Esophagus squamous epithelium (tissue), 5 donors: ENCODE data around the gene RAB27B. TPM values are rescaled to one million over a fixed set of nuclear protein-coding genes. Genes with fewer than 3 reads are reported as not detected.

ENCODE experiments used
- DNase-seq: peaks from one replicate; lab custom pipeline; 2025; lab: John Stamatoyannopoulos, UW
- H3K27ac ChIP-seq, 4 donors: fragments of 200-600 bp; sonication (generic); one replicate each; pipeline ENCODE4 v1.5.1; 2016 to 2019; ENCODE audit warnings: mild to moderate bottlenecking in 1 of 4
- H3K27me3 ChIP-seq, 4 donors: fragments of 200-600 bp; sonication (generic); 1 replicate in 3 of 4; 2 replicates in 1 of 4; pipeline versions ENCODE4 v1.5.1 to v1.6.0; 2017 to 2021; ENCODE audit warnings: antibody characterized with exemption in 1 of 4
- H3K36me3 ChIP-seq, 3 donors: fragments of 200-600 bp; sonication (generic); one replicate each; pipeline ENCODE4 v1.5.1; 2016 to 2019
- H3K4me1 ChIP-seq, 3 donors: fragments of 200-600 bp; sonication (generic); one replicate each; pipeline ENCODE4 v1.5.1; 2017 to 2019
- H3K4me3 ChIP-seq, 4 donors: fragments of 200-600 bp; sonication (generic); 1 replicate in 3 of 4; 2 replicates in 1 of 4; pipeline ENCODE4 v1.5.1; 2016 to 2019; ENCODE audit warnings: mild to moderate bottlenecking in 2 of 4, moderate library complexity in 1 of 4
- H3K9me3 ChIP-seq, 3 donors: fragments of 200-600 bp; sonication (generic); one replicate each; pipeline ENCODE4 v1.5.1; 2016 to 2019
- CTCF ChIP-seq, 6 experiments: fragments of 450-650 bp in 4 of 6; fragments of 200-600 bp in 2 of 6; sonication (generic) in 2 of 6; IDR thresholded peaks; one replicate each; pipeline ENCODE4 v1.5.1; 2016 to 2019; ENCODE audit warnings: antibody characterized with exemption in 6 of 6, mild to moderate bottlenecking in 4 of 6, moderate library complexity in 4 of 6
- POLR2A ChIP-seq, 4 donors: fragments of 450-650 bp; IDR thresholded peaks; one replicate each; pipeline ENCODE4 v1.6.1; 2017; ENCODE audit warnings: antibody characterized with exemption in 4 of 4, mild to moderate bottlenecking in 4 of 4, moderate library complexity in 3 of 4
- WGBS, 2 donors: methylation state at CpG; one replicate each; pipeline ENCODE4 v1.1.5; 2018; 5-methylcytosine and 5-hydroxymethylcytosine counted together
- intact Hi-C: fragments of 100-400 bp; cut with DNase I; formaldehyde crosslinking; loops from one replicate; pipeline ENCODE4 v1.15.0; 2022
- total RNA-seq, 4 donors: library from RNA; depleted of rRNA; stranded (reverse); fragments of >200 nt; gene quantifications; one replicate each; pipeline ENCODE4 v1.1.0, GENCODE V29; 2016
- donor health status: DM: yes; HTN: yes; CAD: no.

The RAB27B gene
- total RNA-seq, 4 donors from 2014 or later, result 17.5 to 35.9 (median 32.1) TPM

- H3K4me1 ChIP-seq, result no peaks in the 10 kb centered on the region
- H3K9me3 ChIP-seq, result no peaks in the 10 kb centered on the region
- TF ChIP-seq POLR2A (IDR thresholded peaks at IDR 0.05) (no peak), CTCF (IDR thresholded peaks at IDR 0.05) (no peak)
- no peaks in the 10 kb centered on the region for H3K36me3 ChIP-seq
- intact Hi-C loops, result no loop called here
- H3K27me3 ChIP-seq, result no peaks in the 10 kb centered on the region
- H3K4me3 ChIP-seq, result no peak overlapping the region
- H3K27ac ChIP-seq, result no peak overlapping the region
- 62 to 88% methylated on average over 5 to 6 of the region's 6 CpGs for WGBS, 2 donors
- no peak for DNase-seq
Measured at GRCh38 chr18:54906331-54907185, 78.3 kb downstream of the RAB27B start.

- no peaks in the 10 kb centered on the region for H3K27me3 ChIP-seq
- 83% methylated on average over 4 to 9 of the region's 11 CpGs for WGBS, 2 donors
- H3K27ac ChIP-seq, result no peak overlapping the region
- no peaks in the 10 kb centered on the region for H3K4me1 ChIP-seq
- no peak for DNase-seq
- intact Hi-C loops, result no loop called here
- no peak for TF ChIP-seq POLR2A (IDR thresholded peaks at IDR 0.05)
- no peak for TF ChIP-seq CTCF (IDR thresholded peaks at IDR 0.05)
- H3K4me3 ChIP-seq, result no peak overlapping the region
- no peaks in the 10 kb centered on the region for H3K9me3 ChIP-seq
- no peaks in the 10 kb centered on the region for H3K36me3 ChIP-seq
Measured at GRCh38 chr18:54909538-54909937, 81.3 kb downstream of the RAB27B start.

- Histone ChIP-seq H3K36me3 (no peaks in the 10 kb centered on the region), H3K4me3 (no peak overlapping the region)
Measured at GRCh38 chr18:54910161-54910919, 82.1 kb downstream of the RAB27B start.

GRCh38 chr18:54911551-54911950, 83.3 kb downstream of the RAB27B start:
- 71 to 79% methylated on average over 2 of the region's 2 CpGs for WGBS, 2 donors
- no peaks in the 10 kb centered on the region for H3K9me3 ChIP-seq
- DNase-seq, result no peak
- H3K36me3 ChIP-seq, result no peaks in the 10 kb centered on the region
- H3K4me3 ChIP-seq, result no peak overlapping the region
- intact Hi-C loops, result no loop called here
- no peaks in the 10 kb centered on the region for H3K4me1 ChIP-seq
- TF ChIP-seq POLR2A (IDR thresholded peaks at IDR 0.05) (no peak), CTCF (IDR thresholded peaks at IDR 0.05) (no peak)
- no peak overlapping the region for H3K27ac ChIP-seq
- H3K27me3 ChIP-seq, result no peaks in the 10 kb centered on the region

More at GRCh38 chr18:54910161-54910919, 82.1 kb downstream of the RAB27B start:
- no CpG with 5 or more reads among the region's 6 CpGs for WGBS, 2 donors
- Histone ChIP-seq H3K27ac (no peak overlapping the region), H3K27me3 (no peaks in the 10 kb centered on the region), H3K4me1 (no peaks in the 10 kb centered on the region), H3K9me3 (no peaks in the 10 kb centered on the region)
- TF ChIP-seq POLR2A (IDR thresholded peaks at IDR 0.05), result no peak
- TF ChIP-seq CTCF (IDR thresholded peaks at IDR 0.05), result no peak
- intact Hi-C loops, result no loop called here
- DNase-seq, result no peak

GRCh38 chr18:54914816-54915215, 86.5 kb downstream of the RAB27B start:
- no peak overlapping the region for H3K27ac ChIP-seq
- no peaks in the 10 kb centered on the region for H3K4me1 ChIP-seq
- H3K9me3 ChIP-seq, result no peaks in the 10 kb centered on the region
- TF ChIP-seq CTCF (IDR thresholded peaks at IDR 0.05) (no peak), POLR2A (IDR thresholded peaks at IDR 0.05) (no peak)
- H3K36me3 ChIP-seq, result no peaks in the 10 kb centered on the region
- H3K27me3 ChIP-seq, result no peaks in the 10 kb centered on the region
- WGBS, 2 donors, result 69 to 73% methylated on average over 4 of the region's 4 CpGs
- no peak for DNase-seq
- no peak overlapping the region for H3K4me3 ChIP-seq
- intact Hi-C loops, result no loop called here
